DND-41 (cell line): ENCODE results near the gene AGAP1.

Source experiments
- EZH2 ChIP-seq: IDR thresholded peaks from 3 replicates; pipeline ENCODE4 v1.6.1; 2012; ENCODE audit warnings: borderline replicate concordance, low read depth, mild to moderate bottlenecking, moderate library complexity, low read length, inconsistent platforms; ENCODE audit not compliant: severe bottlenecking
- TF ChIP-seq, protein P1 (sequence below): IDR thresholded peaks from 2 replicates; pipeline ENCODE4 v1.5.1; 2012; ENCODE audit warnings: borderline replicate concordance, low read length, moderate library complexity, mild to moderate bottlenecking; ENCODE audit not compliant: poor library complexity, severe bottlenecking; ENCODE audit errors: extremely low read depth

DNA sequence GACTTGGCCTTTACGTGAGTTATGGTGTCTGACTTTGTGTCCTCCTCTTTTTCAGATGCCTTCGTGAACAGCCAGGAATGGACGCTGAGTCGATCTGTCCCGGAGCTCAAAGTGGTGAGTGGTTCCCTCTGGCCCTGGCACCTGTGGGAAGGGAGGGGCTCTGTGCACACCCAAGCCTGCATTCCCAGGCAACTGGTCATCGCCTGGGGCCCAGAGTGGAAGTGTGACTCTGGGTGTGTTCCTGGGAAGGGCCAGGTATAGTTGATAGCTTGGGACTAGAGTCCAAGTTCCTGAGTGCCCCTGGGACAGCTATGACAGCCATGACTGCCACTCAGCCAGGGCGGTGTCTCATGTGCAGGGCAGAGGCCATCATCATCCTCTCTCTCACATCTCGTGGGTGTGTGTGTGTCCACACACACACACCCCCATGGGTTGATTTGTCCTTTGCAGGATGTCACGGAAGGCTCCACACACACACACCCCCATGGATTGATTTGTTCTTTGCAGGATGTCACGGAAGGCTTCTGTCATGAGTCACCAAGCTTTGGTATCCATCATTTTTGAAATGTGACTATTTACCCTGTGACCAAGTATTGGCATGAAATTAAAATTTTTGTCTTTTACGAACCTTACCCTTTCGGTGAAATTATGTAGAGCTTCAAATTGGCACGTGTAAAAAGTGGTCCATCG is 215.4 kb downstream of the AGAP1 start:
- TF ChIP-seq, protein P1, sequence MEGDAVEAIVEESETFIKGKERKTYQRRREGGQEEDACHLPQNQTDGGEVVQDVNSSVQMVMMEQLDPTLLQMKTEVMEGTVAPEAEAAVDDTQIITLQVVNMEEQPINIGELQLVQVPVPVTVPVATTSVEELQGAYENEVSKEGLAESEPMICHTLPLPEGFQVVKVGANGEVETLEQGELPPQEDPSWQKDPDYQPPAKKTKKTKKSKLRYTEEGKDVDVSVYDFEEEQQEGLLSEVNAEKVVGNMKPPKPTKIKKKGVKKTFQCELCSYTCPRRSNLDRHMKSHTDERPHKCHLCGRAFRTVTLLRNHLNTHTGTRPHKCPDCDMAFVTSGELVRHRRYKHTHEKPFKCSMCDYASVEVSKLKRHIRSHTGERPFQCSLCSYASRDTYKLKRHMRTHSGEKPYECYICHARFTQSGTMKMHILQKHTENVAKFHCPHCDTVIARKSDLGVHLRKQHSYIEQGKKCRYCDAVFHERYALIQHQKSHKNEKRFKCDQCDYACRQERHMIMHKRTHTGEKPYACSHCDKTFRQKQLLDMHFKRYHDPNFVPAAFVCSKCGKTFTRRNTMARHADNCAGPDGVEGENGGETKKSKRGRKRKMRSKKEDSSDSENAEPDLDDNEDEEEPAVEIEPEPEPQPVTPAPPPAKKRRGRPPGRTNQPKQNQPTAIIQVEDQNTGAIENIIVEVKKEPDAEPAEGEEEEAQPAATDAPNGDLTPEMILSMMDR: no peak
- no peak for TF ChIP-seq EZH2
